GM18508 (cell line): ENCODE measurements around the gene USB1.

Source experiments
- ATAC-seq: cut with Tn5 transposase; IDR thresholded peaks from one replicate; pipeline ENCODE4 v1.9.1; 2021; ENCODE audit warnings: moderate number of reproducible peaks; ENCODE audit not compliant: insufficient read depth, unreplicated experiment

Gene USB1

DNA sequence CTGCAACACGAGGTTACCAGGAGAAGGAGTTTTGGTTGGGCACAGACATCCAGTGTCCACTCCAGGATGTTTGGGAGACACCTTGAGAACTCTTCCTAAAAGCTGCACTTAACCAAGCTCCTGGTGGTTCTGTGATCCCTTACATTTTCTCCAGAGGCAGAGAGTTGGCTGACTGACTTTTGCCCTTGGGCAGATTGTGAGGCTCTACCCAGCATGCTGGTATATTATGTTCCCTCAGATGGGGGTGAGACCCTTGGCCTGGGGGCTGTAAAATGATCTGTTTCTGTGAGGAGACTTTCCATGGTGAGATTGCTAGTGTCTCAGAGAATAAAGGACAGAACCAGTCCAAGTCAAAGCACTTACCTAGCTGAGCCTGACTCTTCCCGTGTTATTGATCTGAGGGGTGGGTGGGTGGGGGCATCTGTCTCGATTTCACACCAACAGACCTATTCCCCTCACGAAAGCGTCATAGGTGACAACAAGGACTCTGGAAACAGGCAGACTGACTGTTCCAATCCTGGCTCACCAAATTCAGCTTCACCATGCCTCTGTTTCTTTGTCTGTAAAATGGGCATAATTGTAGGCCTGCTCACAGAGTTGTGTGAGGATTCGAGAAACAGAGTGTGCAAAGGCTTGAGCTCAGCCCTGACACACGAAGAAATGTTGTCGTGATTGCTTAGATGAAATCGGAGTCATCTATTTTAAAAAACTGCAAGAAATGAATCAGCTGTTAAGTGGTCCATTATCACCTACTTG, 12.2 kb downstream of the USB1 start:
- no peak for ATAC-seq

DNA sequence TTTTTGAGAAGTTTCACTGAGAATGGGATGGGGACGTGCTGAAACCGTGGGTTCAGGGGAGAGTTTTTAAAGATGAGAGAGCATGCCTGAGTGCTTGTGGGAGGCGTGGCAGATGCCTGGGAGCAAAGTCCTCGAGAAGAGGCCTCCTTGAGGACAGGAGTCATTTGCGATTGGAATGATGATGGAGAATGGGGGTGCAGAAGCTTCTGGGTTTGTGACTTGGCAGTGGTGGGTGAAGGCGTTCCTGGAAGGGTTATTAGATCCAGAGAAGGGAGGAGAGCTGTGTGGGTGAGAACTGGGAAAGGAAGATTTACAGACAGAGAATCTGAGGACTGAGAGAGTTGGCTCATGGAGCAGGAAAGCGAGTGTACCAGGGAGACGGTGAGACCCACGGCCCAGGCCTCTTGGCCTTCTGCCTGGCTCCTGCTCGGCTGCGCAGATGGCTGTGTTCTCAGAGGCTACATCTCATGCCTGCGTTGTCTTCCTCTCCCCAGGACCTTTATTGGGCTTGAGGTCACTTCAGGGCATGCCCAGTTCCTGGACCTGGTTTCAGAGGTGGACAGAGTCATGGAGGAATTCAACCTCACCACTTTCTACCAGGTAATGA, 15.7 kb downstream of the USB1 start:
- ATAC-seq: no peak

DNA sequence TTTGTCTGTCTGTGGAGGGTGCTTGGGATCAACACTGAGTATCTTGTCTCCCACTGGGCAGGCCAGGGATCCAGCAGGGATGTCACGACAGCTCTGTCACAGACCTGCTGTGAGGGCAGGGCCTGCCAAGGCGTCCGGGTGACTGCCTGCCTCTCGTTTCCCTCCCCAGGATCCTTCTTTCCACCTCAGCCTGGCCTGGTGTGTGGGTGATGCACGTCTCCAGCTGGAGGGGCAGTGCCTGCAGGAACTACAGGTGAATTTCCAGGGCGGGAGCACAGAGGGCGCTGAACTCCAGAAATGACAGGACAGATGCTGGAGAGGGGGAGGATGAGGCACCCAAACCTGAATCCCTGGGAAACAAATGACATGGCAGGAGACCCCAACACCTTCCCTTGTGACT, 17.6 kb downstream of the USB1 start:
- ATAC-seq: no peak

DNA sequence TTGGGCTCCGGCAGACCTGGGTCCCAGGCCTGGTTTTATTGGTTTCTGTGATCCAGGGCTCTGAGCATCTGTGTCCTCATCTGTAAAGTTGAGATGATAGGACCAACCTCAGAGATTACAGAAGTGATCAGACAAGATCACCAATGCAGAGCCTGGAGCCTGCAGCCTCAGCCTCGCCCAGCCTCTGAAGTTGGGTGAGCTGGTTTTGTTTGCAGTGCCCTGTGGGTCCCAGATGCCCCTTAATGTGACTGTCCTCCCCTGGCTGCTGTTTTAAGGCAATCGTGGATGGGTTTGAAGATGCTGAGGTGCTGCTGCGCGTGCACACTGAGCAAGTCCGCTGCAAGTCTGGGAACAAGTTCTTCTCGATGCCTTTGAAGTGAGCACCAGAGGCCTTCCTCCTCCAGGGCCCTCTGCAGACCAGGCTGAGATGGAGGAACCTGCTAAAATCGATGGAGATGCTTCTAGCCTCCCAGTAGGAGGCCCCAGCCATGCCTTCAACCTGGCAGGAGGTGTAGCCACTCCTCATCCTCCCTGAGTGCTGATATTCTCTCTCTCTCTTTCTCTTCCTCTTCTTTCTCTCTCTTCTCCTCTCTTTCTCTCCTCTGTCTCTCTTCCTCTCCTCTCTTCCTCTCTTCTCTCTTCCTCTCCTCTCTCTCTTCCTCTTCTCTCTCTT, 18.8 kb downstream of the USB1 start:
- ATAC-seq: no peak

DNA sequence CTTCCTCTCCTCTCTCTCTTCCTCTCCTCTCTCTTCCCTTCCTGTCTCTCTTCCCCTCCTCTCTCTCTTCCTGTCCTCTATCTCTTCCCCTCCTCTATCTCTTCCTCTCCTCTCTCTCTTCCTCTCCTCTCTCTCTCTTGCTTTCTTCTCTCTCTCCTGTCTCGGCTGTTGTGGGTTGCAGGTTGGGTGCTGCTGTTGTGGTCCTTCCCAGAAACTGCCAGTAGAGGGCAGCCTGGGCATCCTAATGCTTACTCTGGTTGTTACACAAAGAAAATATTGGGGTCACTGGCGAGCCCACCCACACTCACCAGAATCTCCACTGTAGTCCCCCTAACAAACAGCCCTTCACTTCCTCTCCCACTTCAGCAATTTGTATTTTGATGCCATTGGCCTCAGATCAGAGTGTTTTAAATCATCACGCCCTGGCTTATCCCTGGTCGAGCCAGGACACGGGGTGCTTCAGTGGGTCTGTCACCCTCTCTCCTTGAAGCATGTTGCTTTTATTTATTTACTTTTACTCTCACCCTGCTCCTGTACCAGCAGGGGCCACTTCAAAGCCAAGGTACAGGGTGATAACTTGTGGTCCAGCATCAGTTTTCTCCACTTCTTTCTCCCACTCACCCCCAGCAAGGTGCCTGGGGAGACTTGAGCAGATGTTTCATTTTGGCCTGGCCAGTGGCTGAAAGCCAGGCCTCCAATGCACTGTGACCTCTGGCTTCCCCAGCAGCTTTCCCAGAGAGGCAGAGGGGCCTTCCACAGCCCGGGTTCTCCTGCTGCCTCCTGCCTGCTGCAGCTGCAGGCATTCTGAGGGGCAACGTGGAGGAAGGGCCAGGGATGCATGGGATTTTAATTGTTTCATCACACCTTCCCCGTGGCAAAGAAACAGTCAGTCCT, 19.7 kb downstream of the USB1 start:
- ATAC-seq: no peak

DNA sequence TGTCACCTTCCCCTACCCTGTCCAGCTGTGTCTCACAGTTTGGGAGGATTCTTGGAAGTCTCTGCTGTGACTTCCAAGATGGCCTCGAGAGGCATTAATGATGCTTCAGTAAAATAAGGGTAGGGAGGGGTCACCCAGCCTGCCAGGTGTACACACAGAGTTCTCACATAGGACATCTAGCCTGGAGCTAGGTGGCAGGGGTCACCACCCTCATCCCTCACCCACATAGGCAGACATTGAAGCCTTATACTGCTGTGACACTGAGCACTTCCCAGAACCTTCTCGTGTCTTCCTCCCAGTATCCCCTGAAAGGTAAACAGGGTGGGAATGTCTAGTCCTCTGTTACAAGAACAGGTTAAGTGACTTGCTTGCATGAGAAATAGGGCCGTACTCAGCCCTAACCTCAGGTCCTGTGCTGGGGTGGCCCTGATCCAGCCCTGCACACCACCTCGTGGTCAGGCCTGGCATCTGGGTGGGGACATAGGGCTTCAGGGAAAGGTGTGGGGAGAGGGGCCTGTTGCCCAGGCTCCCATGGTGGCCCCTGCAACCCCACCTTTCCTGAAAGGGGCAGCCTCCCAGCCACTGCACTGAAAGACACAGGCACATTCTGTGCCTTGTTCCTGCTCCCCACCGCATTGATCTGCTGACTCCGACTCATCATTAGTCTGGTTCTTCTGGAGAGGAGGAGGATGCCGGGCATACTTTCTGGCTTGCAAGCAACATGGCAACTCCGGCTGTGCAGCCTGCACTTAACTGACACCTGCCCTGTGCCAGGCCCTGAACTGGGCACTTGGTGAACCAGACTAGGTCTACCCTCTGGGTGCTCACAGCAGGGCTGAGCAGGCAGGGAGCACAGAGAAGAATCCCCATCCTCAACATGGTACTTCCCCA, 20.7 kb downstream of the USB1 start:
- no peak for ATAC-seq

DNA sequence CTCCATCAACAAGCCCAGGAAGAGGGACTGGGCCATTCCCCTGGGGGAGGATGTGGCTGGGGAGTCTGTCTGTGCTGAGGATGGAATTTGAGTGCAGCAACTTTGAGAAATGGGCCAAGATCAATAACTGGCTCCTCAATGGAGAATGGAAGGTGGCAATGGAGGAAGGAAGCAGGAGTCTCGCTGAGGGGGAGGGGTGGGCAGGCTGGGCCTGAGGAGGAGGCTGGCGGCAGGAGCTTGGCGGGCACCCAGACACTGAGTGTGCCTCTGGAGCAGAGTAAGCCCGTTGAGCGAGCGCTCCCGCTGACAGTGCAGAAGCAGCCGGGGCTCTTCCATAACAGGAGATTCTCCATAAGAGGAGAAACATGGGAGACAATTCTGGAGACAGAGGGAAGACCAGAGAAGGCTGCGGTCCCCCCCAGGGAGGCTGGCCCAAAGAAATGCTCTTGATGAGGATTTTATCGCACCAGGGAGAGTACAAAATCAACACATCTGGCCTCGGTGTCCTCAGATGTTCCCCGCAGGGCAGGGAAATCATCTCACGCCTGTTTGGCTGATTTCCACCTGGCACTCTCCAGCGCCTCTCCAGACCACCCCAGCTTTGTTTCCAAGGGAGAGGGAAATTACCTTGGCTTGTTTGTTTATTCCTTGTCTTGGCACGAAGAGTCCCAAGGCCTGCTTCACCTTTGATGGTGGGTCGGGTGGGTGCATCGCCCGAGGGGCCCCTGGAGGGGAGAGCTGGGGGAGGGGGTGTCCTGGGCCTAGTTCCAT, 21.6 kb downstream of the USB1 start:
- no peak for ATAC-seq

DNA sequence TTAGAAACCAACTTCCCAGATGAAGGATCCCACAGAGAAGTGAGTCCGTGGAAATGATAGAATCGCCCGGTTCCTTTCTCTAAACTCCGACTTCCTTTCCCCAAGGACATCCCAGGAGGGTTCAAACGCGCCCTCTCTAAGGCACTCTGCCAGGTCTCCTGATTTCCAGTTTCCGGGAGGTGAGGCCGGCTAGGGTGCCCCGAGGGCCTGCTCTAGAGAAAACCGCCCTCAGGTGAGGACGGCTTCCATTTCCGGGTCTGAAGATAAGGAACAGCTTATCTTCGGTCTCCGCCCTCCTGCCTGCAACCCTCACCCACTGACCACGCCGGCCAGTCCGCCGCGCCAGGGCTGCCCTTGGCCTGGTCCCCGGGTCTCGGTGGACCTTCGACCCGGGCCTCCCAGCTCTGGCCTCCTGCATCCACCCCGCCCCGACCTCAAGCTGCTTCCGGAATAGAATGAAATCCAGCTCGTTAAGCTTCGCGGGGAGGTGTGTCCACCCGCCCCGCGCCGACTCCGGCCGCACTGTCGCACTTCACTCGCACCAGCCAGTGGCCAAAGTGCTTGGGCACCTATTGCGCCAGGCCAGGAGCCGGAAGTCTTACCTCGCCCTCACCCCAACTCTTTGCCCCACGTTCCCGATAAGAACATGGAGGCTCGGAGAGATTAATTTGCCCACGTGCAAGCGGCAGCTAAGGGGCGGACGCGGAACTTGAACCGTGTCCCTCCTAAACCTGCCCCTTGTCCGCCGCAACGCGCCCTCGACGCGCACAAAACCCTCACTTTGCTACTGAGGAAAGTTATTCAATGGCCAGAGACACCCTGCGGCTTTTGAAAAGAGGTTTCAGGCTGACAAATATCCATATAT, 23.5 kb downstream of the USB1 start:
- no peak for ATAC-seq

DNA sequence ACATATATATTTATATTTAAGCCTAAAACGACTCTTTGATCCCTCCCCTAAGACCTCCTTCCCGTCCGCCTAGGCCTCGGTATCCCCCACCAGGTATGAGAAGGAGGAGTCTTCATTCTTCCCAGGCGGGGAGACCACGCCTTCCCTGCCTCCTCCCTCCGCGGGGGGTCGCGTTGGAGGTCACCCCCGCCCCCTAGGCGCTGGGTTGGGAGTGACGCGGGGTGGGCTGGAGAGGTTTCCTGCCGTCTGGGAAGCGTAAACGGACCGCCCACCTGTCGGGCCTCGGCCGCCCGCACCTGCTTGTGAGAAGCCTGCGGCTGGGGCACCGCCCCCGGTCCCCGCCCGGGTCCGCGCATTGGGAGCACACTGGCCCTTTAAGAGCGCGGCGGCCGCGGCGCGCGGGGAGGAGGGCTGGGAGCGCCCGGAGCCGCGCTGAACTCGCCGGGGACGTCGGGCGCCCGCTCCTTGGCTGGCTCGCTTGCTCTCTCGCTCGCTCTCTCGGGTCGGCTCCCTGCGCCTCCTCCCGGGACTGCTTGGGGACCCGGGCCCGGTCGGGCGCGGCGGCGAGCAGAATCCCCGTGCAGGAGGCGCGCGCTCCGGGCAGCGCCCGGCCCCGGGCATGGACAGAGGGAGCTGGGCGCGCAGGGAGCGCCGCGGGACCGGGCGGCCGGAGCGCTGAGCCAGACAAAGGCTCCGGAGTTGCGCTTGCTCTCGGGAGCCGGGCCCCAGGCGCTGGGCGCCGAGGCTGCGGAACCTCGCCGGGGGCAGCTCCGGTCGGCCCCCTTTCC, 24.3 kb downstream of the USB1 start, which contains the start of gene MMP15:
Gene MMP15, plus strand, starts transcription at position 404 of the 788 bp plus-strand sequence. CDS start 597 bp downstream, outside the sequence.
- ATAC-seq: no peak

DNA sequence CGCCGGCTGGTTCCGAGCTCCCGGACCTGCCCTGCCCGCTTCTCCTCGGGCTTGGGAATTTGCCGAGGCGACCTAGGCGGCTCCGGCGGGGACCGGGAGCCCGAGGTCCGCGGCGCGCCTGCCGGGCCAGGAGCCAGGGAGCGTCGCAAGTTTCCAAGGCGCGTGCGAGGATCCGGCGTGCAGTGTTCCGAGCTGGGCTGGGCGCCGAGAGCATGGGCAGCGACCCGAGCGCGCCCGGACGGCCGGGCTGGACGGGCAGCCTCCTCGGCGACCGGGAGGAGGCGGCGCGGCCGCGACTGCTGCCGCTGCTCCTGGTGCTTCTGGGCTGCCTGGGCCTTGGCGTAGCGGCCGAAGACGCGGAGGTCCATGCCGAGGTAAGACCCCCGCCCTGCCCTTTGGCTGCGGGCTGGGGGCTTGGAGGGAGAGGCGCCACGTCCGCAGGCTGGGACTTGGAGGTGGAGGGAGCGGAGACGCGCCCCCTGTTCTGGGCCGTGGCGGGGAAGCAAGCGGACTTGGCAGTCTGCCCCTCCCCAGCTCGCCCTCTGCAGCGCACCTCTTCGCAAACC, 25.0 kb downstream of the USB1 start:
- ATAC-seq: no peak

DNA sequence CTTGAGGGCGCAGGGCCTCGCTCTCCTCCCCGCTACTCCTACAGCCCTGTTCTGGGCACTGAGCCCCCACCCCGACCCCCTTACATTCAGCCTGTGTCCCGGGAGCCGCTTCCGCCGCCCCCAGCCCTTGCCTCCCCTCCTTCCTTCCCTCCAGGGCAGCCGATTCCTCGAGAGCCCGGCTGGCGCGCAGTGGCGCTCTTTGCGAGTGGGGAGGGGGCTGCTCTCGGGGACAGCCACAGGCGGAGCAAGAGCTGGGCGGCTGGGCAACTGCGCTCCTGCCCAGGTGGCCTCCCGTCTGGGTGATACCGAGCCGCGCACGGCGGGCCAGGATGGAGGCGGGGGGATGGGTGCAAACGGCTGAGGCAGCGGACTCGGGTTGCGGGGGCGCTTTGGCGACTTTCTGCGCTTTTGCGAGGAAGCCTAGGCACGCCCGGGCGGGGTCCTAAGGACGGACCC, 25.5 kb downstream of the USB1 start:
- ATAC-seq: no peak

DNA sequence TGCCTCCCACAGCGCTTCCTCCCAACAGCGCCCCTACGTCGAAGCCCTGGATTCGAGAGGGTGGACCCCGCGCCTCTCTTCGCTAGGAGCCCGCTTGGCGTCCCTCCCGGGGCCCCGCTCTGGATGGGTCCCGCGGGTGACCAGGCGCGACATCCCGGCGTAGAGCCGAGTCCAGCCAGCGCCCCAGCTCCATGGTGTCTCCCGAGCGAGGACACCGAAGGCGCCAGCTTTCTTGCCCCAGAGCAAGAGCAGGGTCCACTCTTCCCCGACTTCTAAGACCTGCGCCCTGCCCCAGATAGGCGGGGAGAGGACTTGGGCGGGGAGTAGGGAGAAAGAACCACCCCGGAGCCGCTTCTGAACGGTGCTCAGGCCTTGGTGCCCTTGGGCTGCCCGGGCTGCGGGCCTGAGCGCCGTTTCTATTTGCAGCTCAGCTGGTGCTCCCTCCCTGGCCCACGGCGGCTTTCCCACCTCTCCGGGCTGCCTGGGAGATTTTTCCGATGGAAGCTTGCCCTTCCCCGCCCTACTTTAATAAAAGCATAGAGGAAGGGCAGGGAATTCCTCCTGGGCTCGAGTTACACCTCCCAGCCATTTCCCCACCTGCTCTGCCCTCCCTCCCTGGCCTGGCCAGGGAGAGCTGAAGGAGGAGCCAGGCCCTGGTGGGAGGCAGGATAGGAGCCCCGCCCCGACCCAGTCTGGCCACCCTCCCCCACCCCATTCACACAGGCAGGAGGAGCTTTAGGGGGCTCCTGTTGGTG, 26.1 kb downstream of the USB1 start:
- ATAC-seq: no peak

DNA sequence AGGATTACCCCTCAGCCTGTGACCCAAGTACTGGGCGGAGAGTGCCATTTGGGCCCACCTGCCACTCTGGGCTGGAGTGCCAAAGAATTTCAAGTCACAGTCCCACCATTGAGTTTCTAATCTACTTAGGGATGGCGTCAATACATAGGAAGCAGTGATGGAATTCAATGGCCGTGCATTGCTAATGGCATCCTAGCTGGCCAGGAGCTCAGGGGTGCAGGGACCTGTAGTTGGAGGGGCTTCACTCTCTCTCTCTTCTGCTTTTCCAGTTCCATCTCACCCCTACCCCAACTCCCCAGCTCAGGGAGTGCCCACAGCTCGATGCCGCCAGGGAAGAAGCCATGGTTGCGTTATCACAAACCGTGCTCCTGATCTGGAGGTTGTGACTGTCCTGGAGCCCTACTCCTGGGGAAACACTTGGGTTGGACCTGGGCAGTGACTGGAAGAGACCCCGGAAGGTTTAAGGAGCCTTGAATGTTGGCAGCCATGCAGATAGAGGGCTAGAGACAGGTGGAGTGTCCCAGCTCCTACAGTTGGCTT, 26.8 kb downstream of the USB1 start:
- ATAC-seq: no peak

DNA sequence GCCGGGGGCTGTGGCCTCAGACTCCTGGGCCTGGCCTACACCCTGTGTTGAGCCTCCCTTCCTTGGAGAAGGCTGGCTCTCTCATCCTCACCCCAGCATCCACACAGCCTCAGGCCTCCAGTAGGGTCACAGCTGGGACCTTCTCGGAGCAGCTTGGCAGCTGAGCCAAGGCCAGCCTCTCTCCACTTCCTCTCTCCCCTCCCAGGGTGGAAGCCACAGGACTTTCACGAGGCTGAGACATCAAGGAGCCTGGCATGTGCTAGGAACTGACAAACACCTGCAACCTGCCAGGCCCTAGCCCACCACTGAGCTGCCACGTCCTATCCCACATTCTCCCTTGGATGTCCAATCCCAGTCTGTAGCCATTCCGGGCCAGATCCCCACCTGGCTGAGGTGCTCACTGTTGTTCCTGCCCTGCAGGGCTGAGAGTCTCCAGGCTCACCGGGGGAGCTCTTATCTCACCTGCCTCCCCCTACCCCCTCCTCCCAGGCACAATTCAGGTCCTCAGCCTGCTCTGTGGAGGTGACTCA, 27.4 kb downstream of the USB1 start:
- ATAC-seq: no peak

DNA sequence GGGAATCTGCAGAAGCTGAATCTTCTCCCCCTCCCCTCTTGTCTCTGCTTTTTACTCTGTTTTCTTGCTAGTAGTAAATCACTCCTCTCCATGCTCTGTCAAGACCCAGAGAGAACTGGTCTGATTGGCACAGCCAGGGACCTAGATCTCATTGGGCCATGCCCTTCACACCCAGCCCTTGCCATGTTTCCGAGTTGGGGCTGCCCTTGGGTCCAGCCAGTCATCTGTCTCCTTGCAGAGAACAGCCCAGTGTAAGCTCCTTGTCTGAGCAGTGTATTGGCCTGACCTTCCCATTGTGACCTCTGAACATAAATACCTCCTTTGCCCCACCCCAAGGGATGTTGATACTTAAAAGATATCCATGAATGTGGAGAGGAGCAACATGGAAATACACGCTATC, 28.2 kb downstream of the USB1 start:
- ATAC-seq: no peak
